Right lung (tissue), 5 donors: ENCODE data around the gene SNAI1. TPM values are rescaled to one million over a fixed set of nuclear protein-coding genes. Genes with fewer than 3 reads are reported as not detected.
A peak's percentile ranks its signal among the peaks of the same experiment; 100 is the strongest.
"Not testable (repeated sequence)": the region's sequence is repeated elsewhere in the genome, so short reads cannot be mapped to it uniquely, and the experiment has no call there.

Source experiments
- DNase-seq, 2 donors: peaks; one replicate each; pipeline ENCODE4 v3.0.0-alpha.2; 2013
- polyA plus RNA-seq, 5 donors: library from polyadenylated mRNA; unstranded; fragments of 120-200 nt; gene quantifications; one replicate each; pipeline versions ENCODE4 v1.2.1 to v1.2.3, GENCODE V29; 2013; ENCODE audit warnings: inconsistent platforms in 1 of 5, low replicate concordance in 1 of 5; ENCODE audit not compliant: insufficient read length in 5 of 5, insufficient read depth in 1 of 5

The SNAI1 gene
- polyA plus RNA-seq, 5 donors: 7.7 to 11.8 (median 8.7) TPM

DNA sequence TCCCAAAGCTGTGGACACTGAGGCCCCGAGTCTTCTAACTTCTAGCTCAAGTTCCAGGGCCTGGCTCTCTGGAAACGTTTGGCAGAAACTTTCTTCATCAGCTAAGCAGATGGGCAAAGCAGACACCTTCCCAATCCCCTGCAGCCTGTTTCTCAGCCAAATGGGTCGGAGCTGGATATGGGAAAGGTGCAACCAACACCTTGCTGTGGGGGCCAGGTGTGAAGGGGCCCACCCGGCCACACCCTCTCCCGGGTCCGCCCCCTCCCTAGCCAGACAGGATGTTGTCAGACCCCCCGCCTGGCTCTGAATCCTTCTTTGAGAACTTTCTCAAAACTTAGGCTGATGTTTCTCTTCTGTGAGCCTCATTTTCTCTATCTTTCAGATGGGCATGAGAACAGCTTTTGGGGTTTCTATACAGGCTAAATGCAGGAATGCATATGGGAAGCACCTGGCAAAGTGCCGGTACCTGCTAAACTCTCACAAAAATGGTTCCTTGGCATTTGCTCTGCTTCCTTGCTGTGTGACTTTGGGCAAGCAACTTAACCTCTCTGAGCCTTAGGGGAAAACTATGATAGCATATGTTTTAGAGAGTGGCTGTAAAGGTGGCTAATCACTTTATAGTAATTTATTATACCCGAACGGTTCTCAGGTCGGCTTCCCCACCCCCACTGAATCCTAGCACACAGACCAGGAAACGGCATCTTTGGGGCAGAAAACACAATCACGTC, 1.8 kb downstream of the SNAI1 start:
- no peak for DNase-seq

DNA sequence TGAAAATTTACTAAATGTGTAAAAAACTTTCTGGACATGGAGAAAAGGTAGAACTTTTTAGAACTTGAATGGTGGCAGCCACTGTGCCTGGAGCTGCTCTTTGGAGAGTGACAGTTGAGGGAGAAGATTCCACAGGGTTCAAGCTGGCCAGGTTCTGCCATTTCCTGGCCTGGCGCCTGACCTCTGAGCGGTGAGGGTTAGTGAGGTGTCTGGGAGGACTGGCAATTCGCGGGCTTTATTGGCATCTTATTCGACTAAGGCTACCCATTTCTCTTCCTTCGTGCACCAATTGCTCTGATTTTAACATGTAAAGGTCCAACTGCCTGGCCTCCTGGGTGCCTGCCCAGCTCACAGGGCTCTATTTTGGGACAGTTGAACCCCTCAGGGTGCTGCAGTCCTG, 2.4 kb downstream of the SNAI1 start:
- DNase-seq: no peak

DNA sequence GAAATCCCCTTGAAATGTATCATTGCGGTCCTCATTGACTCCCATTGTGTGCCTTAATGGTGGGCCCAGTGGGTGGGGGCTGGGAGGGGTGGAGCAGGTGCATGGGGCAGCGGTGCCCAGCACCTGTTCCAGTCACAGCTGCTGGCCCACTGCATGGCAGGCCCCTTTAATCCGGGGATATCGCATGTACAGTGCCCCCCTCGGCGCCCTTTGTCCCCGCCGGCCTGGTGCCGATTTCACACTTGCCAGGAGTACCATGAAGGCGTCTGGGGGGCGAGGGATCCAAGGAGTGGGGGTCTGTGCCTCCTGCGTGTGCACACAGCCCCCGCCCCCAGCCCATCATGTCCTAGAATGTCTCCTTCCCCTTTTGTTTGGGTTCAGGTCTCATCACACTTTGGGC, 2.8 kb downstream of the SNAI1 start:
- DNase-seq: no peak

DNA sequence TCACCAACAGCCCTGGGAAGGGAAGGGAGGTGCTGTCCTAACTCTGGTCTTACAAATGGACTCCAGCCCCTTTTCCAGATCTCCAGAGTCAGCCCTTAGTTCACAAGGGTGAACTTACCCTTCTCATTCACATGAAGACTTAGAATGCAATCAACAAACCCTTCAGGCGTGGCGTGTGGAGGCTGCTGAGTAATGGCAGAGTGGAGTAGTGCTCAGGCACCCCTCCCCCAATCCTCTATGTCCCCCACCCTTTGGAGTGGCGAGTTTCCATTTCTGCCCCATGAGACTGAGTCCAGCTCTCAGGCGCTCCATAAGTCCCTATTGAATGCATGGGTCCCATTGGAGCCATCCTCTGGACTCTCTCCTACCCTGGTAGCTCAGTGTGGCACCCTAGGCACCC, 3.3 kb downstream of the SNAI1 start:
- DNase-seq: no peak

DNA sequence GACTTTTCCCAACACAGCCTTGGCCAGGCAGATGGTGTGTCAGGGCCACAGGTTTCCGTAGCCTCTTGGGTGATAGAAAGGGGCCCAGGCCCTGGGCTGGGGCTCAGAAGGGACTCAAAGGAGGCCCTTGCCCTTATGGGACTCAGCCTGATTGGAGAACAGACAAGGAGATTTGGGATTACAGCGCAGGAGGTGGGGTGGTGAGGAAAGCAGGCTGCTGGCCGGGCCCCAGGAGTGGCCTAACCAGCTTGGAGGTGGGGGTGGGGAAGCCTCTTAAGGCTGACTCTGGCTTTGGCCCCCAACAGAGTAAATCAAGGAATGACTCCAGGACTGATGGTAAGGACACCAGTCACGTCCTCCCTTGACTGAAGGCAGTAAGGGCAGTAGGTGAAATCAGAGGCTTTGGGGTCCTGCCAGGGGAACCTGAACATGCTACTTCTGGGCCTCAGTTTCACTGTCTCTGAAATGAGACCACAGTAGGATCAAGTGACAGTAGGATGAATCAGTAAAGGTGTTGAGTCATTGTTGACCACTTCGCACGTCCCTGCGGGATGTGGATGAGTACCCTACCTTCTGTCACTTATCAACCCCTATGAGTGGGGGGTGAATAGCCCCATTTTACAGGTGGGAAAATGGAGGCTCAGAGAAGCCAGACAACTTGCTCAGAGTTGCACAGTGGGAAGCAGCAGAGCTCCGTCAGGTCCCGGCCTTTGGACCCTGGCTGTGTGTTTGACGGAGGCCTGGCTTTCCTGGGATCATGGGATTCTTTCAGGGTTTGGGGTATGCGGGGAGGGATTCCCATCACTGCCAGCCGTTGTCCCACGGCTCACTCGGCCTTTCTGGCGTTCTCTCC, 4.5 kb downstream of the SNAI1 start:
- no peak for DNase-seq

DNA sequence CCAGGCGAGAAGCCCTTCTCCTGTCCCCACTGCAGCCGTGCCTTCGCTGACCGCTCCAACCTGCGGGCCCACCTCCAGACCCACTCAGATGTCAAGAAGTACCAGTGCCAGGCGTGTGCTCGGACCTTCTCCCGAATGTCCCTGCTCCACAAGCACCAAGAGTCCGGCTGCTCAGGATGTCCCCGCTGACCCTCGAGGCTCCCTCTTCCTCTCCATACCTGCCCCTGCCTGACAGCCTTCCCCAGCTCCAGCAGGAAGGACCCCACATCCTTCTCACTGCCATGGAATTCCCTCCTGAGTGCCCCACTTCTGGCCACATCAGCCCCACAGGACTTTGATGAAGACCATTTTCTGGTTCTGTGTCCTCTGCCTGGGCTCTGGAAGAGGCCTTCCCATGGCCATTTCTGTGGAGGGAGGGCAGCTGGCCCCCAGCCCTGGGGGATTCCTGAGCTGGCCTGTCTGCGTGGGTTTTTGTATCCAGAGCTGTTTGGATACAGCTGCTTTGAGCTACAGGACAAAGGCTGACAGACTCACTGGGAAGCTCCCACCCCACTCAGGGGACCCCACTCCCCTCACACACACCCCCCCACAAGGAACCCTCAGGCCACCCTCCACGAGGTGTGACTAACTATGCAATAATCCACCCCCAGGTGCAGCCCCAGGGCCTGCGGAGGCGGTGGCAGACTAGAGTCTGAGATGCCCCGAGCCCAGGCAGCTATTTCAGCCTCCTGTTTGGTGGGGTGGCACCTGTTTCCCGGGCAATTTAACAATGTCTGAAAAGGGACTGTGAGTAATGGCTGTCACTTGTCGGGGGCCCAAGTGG, 5.3 kb downstream of the SNAI1 start:
- no peak for DNase-seq

DNA sequence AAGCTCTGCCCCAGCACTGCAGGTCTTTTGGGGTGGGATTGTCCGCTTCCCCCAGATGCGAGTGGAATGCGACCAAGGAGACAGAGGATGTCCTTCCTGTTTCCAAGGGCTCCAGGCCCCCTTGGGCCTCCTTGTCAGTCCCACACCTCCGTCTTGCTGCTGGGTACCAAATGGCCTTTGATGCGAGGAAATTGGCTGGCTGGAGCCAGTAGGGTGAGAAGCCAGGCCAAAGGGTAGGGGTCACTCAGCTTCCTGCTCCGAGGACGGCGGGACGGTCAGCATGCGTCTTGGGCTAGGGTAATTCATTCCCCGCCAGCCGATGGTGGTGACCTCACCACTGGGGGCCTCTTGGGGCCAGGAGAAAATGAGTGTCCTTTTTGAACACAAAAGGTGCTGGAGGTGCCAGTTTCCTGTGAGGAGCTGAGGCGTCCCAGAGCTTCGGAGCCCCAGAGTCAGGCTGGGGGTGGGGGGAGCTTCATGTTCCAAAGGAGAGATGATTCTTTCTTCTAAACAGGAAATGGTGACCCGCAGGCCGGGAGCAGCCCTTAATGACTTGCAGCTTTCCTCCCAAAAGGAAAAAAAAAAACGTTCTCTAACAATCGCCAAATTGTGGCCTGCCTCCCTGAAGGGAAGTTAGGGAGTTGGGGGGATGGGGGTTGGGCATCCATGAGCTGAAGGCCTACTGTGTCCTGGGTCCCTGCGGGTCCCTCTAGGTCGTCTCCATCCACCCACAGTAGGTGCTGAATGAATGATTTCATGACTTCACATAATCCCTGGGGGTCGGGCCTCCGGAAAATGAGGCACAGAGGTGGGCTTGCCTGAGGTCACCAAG, 6.7 kb downstream of the SNAI1 start:
- DNase-seq: peak; percentile 69 to 75

DNA sequence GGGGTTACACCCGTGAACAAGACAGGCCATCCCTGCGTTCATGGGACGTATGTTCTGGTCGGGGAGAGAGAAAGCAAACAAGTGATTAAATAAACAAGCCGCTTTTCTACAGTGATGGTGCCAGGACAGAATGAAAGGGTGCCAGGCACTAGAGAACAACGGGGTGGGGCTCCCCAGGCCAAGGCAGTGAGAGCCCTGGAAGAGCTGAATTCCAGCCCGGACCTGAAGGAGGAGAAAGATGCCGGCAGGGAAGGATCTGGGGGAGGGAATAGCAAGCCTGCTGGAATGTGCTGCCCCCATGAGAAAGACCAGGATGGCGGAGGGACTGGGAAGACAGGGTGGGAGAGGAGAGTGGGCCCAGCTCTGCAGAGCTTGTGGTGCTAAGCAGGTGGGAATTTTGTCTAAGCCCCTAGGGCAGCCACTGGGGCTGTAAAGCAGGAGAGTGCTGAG, 7.5 kb downstream of the SNAI1 start:
- DNase-seq: no peak

DNA sequence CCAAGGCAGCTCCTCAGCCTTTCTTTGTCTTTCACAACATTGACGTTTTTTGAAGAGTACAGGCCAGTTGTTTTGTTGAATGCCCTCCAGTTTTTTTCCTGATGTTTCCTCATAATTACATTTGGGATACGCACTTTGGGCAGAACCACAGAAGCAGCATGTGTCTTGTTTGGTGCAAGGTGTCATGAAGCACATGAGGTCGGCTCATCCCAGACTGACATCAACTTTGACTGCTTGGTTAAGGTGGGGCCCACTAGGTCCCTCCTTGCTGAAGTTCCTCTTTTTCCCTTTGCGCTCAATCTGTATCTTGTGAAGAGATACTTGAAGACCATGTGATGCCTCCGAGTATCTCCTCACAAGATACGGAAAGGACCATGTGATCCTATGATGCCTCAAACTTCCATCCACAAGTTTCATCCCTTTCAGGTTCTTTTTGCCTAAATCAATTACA, 10.5 kb downstream of the SNAI1 start:
- DNase-seq: no peak

DNA sequence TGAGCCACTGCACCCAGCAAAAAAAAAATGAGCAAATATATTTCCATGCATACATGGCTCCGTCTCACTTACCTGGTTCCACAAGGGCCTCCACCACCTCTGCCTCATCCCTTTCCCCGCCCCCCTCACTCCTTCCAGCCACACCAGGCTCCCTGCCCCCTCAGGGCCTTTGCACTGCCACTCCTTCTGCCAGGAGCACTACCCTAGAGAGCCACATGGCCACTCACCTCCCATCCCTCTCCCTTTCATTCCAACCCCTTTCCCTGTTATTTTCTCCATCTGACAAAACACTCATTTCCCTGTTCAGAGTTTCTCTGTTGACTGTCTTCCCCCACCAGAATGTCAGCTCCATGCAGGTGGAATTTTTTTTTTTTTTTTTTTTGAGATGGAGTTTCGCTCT, 12.8 kb downstream of the SNAI1 start:
- no peak for DNase-seq

DNA sequence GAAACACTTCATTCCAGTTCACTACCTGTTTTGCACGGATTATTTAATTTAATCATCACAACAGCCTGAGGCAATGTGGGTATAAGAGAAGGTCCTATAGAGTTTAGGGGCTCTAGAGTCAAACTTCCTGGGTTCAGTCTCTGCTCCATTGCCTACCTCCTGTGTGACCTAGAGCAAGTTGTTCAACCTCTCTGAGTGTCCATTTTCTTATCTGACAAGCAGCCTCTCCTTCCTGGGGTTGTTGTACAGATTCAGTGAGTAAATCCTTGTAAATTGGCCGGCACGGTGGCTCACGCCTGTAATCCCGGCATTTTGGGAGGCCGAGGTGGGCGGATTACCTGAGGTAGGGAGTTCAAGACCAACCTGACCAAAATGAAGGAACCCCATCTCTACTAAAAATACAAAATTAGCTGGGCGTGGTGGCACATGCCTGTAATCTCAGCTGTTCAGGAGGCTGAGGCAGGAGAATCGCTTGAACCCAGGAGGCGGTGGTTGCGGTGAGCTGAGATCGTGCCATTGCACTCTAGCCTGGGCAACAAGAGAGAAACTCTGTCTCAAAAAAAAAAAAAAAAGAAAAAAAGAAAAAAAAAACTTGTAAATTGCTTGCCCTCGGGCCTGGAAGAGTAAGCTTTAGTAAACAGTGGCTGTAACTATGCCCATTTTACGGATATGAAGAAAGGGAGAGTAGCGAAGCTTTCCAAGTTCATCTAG, 15.9 kb downstream of the SNAI1 start:
- DNase-seq: not testable (repeated sequence)

DNA sequence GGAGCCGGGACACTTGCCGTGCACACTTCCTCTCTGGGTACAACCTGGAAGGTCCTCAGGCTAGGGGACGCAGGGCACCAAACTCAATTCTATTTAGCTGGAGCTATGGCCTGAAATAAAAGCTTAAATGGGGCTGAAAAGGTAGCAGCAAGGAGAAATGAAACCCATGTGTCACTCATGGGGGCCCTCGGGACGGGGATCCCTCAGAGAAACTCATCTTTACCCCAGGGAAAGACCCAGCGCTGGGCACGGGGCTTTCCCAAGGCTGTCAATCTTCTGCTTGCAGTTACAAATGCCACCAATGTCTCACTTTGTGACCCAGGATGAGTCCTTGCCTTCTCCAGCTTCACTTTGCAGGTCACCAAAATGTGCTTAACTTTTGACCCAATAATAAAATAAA, 16.5 kb downstream of the SNAI1 start:
- DNase-seq: no peak

DNA sequence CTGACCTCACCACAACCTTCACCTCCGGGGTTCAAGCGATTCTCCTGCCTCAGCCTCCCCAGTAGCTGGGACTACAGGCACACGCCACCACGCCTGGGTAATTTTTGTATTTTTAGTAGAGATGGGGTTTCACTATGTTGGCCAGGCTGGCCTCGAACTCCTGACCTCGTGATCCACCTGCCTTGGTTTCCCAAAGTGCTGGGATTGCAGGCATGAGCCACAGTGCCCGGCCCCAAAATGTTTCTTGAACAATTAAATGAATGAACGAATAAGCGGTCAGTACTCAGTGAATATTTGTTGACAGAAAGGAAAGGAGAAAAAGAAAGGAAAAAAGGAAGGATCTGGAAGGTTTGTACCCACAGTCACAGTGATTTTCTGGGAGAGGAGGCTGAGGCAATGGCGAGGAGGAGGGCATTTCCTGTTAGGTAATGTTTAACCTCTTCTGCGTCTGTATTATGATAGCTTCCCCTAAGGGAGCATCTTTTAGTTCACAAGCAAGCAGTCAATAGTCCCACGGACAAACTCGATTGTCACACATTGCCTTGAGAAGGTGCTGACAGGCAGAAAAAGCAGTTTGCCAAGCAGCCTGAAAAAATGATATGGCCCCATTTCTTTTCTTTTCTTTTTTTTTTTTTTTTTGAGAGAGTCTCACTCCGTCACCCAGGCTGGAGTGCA, 17.9 kb downstream of the SNAI1 start:
- DNase-seq: not testable (repeated sequence)

DNA sequence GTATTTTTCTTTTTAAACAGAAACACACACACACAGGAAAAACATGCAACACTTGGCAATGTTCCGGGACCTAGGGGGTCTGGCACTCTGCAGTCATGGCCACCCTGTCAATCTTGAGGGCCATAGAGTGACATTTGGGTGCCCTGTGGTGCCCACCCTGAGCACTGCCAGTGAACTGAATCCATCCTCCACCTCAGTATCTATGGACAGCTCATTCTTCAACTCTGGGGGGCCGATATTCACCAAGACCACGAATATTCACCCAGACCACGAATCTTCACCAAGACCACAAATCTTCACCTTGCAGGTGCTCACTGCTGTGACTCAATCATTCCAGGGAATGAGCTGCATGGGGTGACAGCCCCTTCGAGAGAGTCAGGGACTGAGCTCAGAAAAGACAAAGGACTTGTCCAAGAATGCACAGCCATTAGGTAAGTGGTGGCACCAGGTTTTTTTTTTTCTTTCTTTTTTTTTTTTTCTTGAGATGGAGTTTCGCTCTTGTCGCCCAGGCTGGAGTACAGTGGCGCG, 19.1 kb downstream of the SNAI1 start:
- no peak for DNase-seq

DNA sequence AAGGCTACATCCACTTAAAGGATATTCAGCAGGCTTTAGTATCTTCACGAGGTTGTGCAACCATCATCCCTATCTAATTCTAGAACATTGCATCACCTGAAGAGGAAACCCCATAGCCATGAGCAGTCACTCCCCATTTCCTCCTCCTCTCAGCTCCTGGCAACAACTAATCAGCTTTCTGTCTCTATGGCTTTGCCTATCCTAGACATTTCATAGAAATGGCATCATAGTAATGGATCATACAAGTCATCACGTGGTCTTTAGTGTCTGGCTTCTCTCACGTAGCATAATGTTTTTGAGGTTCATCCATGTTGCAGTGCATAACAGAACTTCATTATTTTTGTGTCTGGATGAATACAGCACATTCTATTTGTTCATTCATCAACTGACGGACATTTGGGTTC, 20.5 kb downstream of the SNAI1 start:
- no peak for DNase-seq

DNA sequence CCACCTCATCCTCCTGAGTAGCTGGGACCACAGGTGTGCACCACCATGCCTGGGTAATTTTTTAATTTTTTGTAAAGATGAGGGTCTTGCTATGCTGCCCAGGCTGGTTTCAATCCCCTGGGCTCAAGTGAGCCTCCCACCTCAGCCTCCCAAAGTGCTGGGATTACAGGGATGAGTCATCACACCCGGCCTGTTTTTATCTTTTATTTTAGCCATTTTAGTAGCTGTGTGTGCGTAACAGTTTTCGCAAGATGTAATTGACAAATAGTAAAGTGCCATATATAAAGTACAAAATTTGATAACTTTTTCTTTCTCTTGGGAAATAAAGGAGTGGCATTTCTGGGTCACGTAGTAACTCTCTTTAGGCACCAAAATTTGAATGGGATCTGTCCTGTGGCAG, 21.4 kb downstream of the SNAI1 start:
- no peak for DNase-seq

DNA sequence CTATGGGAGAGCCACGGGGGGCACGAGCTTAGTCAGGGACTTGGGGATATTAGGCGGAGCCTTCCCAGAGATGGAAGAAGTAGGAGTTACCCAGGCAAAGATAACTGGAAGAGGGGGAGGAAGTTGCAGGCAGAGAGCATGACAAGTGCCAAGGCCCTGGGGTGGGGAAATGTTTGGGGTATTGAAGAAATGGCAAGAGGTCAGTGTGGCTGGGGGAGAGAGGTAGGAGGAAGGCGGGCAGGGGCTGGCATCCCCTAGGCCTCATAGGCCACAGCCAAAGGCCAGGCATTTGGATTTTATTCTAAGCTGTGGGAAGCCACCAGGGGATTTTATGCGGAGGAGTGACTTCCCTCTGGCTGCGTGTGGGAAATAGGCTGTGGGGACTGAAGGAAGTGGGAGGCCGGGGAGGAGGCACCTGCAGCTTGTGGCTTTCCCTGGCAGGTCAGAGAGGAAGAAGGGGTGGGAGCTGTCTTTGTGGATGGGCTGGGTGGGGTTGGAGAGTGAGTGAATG, 22.7 kb downstream of the SNAI1 start:
- DNase-seq: no peak

DNA sequence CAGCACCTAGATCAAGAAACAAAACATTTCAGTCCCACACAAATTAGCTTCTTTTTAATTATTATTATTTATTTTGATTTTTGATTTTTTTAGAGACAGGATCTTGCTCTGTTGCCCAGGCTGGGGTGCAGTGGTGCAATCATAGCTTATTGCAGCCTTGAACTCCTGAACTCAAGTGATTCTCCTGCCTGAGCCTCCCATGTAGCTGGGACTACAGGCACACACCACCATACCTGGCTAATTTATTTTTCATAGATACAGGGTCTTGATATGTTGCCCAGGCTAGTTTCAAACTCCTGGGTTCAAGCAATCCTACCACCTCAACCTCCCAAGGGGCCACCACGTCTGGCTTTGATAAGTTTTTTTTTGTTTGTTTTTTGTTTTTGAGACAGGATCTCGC, 24.6 kb downstream of the SNAI1 start:
- no peak for DNase-seq

DNA sequence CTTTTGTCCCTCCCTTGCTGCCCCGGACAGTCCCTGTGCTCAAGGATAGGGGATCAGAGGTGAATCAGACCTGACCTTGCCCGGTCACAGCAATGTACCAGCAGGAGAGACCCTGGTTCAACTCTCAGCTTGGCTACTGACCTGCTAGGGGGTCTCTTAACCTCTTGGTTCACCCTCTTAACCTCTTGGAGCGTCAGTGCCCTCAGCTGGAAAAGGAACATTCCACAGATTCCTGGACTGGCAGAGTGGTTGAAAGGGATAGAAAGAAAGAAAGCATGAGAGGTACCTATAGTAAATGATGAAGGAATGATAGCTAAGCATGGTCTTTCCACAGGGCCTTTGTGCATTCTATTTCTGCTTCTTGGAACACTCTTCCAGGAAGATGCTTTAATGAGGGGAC, 25.2 kb downstream of the SNAI1 start:
- DNase-seq: no peak
